HepG2 (cell line): Measurements from ENCODE around the gene LTBR. TPM values are rescaled to one million over a fixed set of nuclear protein-coding genes. Genes with fewer than 3 reads are reported as not detected.

Experiments
- MATR3 ChIP-seq: sonication (generic); formaldehyde crosslinking; IDR thresholded peaks from 2 replicates; pipeline ENCODE4 v1.4.0; 2020; ENCODE audit warnings: missing genetic modification reagents
- SOX13 ChIP-seq, 3 experiments: fragments of 450-650 bp in 1 of 3; sonication (generic) in 1 of 3; formaldehyde crosslinking in 1 of 3; IDR thresholded peaks in 2 of 3; conservative IDR thresholded peaks in 1 of 3; 2 replicates each; pipeline versions ENCODE4 v1.5.0 to v1.6.1; 2016 to 2020; ENCODE audit warnings: antibody characterized with exemption in 1 of 3, mild to moderate bottlenecking in 1 of 3, missing compliant biosample characterization in 1 of 3, missing genetic modification reagents in 1 of 3, moderate library complexity in 1 of 3
- ZFP36L1 ChIP-seq: sonication (generic); formaldehyde crosslinking; IDR thresholded peaks from 2 replicates; pipeline ENCODE4 v1.8.0; 2022; ENCODE audit warnings: mild to moderate bottlenecking, missing genetic modification reagents, moderate library complexity
- ZFP82 ChIP-seq: sonication (generic); formaldehyde crosslinking; IDR thresholded peaks from 2 replicates; pipeline ENCODE4 v1.5.1; 2020; ENCODE audit warnings: mild to moderate bottlenecking, missing genetic modification reagents, borderline replicate concordance
- ZNF331 ChIP-seq: sonication (generic); formaldehyde crosslinking; IDR thresholded peaks from 2 replicates; pipeline ENCODE4 v1.4.0; 2020; ENCODE audit warnings: missing genetic modification reagents
- ZNF33B ChIP-seq: sonication (generic); formaldehyde crosslinking; IDR thresholded peaks from 2 replicates; pipeline ENCODE4 v1.5.1; 2020; ENCODE audit warnings: mild to moderate bottlenecking, missing genetic modification reagents
- ZNF616 ChIP-seq: sonication (generic); formaldehyde crosslinking; IDR thresholded peaks from 2 replicates; pipeline ENCODE4 v1.5.0; 2020; ENCODE audit warnings: low read depth, mild to moderate bottlenecking, missing genetic modification reagents
- ZNF883 ChIP-seq: sonication (generic); formaldehyde crosslinking; IDR thresholded peaks from 2 replicates; pipeline ENCODE4 v1.5.1; 2020; ENCODE audit warnings: mild to moderate bottlenecking, missing genetic modification reagents; ENCODE audit errors: not compliant biosample characterization
- ZNF891 ChIP-seq: sonication (generic); formaldehyde crosslinking; IDR thresholded peaks from 2 replicates; pipeline ENCODE4 v1.5.0; 2020; ENCODE audit warnings: mild to moderate bottlenecking, missing genetic modification reagents
- polyA plus RNA-seq, 8 experiments: library from polyadenylated mRNA; depleted of rRNA in 3 of 8; stranded (reverse) in 7 of 8; unstranded in 1 of 8; fragments of >200 nt; fragmentation: Illumina TruSeq in 4 of 8; extraction: Trizol in 4 of 8; gene quantifications; 2 replicates each; pipeline versions ENCODE4 v1.2.1 to v1.2.3, GENCODE V29; 2011 to 2016; ENCODE audit warnings: low read depth in 4 of 8, missing spikeins in 1 of 8, mixed read lengths in 1 of 8; ENCODE audit not compliant: insufficient read depth in 1 of 8
- total RNA-seq, 5 experiments: library from RNA; depleted of rRNA; stranded (reverse); fragments of >200 nt; fragmentation: Illumina TruSeq; extraction: Trizol; gene quantifications; 2 replicates each; pipeline ENCODE4 v1.2.3, GENCODE V29; 2016; ENCODE audit warnings: low read depth in 1 of 5
- TF ChIP-seq, protein P1 (sequence below): sonication (generic); formaldehyde crosslinking; IDR thresholded peaks from 2 replicates; pipeline ENCODE4 v1.8.0; 2022; ENCODE audit warnings: mild to moderate bottlenecking, missing genetic modification reagents, moderate library complexity
- TF ChIP-seq, protein P2 (sequence below): sonication (generic); formaldehyde crosslinking; IDR thresholded peaks from 2 replicates; pipeline ENCODE4 v1.5.0; 2020; ENCODE audit warnings: mild to moderate bottlenecking, missing genetic modification reagents, borderline replicate concordance
- TF ChIP-seq, protein P3 (sequence below): sonication (generic); formaldehyde crosslinking; IDR thresholded peaks from 2 replicates; pipeline ENCODE4 v1.4.0; 2020; ENCODE audit warnings: mild to moderate bottlenecking, missing genetic modification reagents
- TF ChIP-seq, protein P4 (sequence below): IDR thresholded peaks from 2 replicates; pipeline ENCODE4 v1.6.1; 2012; ENCODE audit warnings: low read depth, low read length, improper control_type of control experiment
- TF ChIP-seq, protein P5 (sequence below): sonication (generic); formaldehyde crosslinking; IDR thresholded peaks from 2 replicates; pipeline ENCODE4 v1.9.0; 2022; ENCODE audit warnings: missing genetic modification reagents, mild to moderate bottlenecking, borderline replicate concordance
- TF ChIP-seq, protein P6 (sequence below): fragments of 450-650 bp; IDR thresholded peaks from 2 replicates; pipeline ENCODE4 v1.6.1; 2017

LTBR gene
- total and polyA plus RNA-seq, 2 of the 13 experiments (the other 11 are each of a cell fraction or from before 2014, with no cell fraction given): 31.4 to 34.8 TPM

DNA sequence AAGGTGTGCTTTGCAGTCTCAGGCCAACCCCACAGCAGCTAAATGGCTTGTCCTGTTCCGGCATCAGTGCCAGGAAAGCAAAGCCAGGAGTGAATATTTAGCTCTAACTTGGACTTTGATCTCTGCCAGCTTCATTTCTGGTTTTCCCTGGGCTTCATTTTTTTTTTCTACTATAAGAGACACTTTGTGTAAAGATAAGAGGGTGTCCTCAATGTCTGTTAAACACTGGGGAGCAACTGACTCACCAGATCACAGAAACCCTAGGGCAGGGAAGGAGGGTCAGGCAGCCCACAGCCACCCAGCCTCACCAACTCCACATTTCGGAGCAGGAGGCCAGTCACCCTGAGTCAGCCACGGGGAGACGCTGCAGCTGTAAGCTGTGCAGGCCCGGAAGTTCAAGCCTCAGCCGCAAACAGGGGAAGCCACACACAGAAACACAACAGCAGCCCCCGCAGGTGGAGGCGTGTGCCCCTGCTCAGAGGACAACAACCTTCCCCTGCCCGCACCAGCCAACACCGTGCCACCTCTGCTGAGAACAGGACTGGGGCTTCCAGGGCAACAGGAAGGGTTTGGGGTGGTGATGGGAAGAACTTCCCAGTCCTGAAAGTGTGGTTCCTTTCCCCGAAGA is 48.4 kb upstream of the LTBR start (continued):
- TF ChIP-seq, protein P1, sequence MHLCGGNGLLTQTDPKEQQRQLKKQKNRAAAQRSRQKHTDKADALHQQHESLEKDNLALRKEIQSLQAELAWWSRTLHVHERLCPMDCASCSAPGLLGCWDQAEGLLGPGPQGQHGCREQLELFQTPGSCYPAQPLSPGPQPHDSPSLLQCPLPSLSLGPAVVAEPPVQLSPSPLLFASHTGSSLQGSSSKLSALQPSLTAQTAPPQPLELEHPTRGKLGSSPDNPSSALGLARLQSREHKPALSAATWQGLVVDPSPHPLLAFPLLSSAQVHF: no peak
- TF ChIP-seq ZNF891 (CRISPR knock-in tag) (no peak), ZFP82 (CRISPR knock-in tag) (no peak), ZNF331 (no peak), ZNF883 (CRISPR knock-in tag) (no peak), ZNF616 (CRISPR knock-in tag) (no peak), SOX13 (IDR thresholded peaks at IDR 0.05) (no peak), SOX13 (CRISPR knock-in tag; conservative IDR thresholded peaks at IDR 0.05 in 1 of 2, IDR thresholded peaks at IDR 0.05 in 1 of 2) (no peak), ZFP36L1 (CRISPR knock-in tag) (no peak), ZNF33B (CRISPR knock-in tag) (no peak), MATR3 (CRISPR knock-in tag) (no peak)
- TF ChIP-seq, protein P2, sequence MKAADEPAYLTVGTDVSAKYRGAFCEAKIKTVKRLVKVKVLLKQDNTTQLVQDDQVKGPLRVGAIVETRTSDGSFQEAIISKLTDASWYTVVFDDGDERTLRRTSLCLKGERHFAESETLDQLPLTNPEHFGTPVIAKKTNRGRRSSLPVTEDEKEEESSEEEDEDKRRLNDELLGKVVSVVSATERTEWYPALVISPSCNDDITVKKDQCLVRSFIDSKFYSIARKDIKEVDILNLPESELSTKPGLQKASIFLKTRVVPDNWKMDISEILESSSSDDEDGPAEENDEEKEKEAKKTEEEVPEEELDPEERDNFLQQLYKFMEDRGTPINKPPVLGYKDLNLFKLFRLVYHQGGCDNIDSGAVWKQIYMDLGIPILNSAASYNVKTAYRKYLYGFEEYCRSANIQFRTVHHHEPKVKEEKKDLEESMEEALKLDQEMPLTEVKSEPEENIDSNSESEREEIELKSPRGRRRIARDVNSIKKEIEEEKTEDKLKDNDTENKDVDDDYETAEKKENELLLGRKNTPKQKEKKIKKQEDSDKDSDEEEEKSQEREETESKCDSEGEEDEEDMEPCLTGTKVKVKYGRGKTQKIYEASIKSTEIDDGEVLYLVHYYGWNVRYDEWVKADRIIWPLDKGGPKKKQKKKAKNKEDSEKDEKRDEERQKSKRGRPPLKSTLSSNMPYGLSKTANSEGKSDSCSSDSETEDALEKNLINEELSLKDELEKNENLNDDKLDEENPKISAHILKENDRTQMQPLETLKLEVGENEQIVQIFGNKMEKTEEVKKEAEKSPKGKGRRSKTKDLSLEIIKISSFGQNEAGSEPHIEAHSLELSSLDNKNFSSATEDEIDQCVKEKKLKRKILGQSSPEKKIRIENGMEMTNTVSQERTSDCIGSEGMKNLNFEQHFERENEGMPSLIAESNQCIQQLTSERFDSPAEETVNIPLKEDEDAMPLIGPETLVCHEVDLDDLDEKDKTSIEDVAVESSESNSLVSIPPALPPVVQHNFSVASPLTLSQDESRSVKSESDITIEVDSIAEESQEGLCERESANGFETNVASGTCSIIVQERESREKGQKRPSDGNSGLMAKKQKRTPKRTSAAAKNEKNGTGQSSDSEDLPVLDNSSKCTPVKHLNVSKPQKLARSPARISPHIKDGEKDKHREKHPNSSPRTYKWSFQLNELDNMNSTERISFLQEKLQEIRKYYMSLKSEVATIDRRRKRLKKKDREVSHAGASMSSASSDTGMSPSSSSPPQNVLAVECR (CRISPR knock-in tag): peak; percentile 80
- TF ChIP-seq, protein P3, sequence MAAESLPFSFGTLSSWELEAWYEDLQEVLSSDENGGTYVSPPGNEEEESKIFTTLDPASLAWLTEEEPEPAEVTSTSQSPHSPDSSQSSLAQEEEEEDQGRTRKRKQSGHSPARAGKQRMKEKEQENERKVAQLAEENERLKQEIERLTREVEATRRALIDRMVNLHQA (CRISPR knock-in tag): no peak
- TF ChIP-seq, protein P4, sequence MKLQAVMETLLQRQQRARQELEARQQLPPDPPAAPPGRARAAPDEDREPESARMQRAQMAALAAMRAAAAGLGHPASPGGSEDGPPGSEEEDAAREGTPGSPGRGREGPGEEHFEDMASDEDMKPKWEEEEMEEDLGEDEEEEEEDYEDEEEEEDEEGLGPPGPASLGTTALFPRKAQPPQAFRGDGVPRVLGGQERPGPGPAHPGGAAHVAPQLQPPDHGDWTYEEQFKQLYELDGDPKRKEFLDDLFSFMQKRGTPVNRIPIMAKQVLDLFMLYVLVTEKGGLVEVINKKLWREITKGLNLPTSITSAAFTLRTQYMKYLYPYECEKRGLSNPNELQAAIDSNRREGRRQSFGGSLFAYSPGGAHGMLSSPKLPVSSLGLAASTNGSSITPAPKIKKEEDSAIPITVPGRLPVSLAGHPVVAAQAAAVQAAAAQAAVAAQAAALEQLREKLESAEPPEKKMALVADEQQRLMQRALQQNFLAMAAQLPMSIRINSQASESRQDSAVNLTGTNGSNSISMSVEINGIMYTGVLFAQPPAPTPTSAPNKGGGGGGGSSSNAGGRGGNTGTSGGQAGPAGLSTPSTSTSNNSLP: 0 out of 2 replicates have a peak, but pooled peaks have one; percentile 23
- TF ChIP-seq, protein P5, sequence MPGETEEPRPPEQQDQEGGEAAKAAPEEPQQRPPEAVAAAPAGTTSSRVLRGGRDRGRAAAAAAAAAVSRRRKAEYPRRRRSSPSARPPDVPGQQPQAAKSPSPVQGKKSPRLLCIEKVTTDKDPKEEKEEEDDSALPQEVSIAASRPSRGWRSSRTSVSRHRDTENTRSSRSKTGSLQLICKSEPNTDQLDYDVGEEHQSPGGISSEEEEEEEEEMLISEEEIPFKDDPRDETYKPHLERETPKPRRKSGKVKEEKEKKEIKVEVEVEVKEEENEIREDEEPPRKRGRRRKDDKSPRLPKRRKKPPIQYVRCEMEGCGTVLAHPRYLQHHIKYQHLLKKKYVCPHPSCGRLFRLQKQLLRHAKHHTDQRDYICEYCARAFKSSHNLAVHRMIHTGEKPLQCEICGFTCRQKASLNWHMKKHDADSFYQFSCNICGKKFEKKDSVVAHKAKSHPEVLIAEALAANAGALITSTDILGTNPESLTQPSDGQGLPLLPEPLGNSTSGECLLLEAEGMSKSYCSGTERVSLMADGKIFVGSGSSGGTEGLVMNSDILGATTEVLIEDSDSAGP (CRISPR knock-in tag): no peak; the same call in 1 of the 2 replicates
- TF ChIP-seq, protein P6, sequence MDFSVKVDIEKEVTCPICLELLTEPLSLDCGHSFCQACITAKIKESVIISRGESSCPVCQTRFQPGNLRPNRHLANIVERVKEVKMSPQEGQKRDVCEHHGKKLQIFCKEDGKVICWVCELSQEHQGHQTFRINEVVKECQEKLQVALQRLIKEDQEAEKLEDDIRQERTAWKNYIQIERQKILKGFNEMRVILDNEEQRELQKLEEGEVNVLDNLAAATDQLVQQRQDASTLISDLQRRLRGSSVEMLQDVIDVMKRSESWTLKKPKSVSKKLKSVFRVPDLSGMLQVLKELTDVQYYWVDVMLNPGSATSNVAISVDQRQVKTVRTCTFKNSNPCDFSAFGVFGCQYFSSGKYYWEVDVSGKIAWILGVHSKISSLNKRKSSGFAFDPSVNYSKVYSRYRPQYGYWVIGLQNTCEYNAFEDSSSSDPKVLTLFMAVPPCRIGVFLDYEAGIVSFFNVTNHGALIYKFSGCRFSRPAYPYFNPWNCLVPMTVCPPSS: no peak
